Mesenchymal stem cell (in vitro differentiated cells and primary cell): Measurements from ENCODE around the gene C11orf21.

Experiments
- DNase-seq: peaks from one replicate; pipeline ENCODE4 v3.0.0-alpha.2; 2013
- H2AFZ ChIP-seq: one replicate; pipeline ENCODE4 v1.6.1; 2013; ENCODE audit warnings: low read depth, mild to moderate bottlenecking, control low read depth, inconsistent platforms, low read length, moderate library complexity
- H2AK5ac ChIP-seq: 2 replicates; pipeline ENCODE4 v1.6.1; 2013; ENCODE audit warnings: low read length, moderate library complexity, mild to moderate bottlenecking, inconsistent platforms; ENCODE audit not compliant: severe bottlenecking
- H2BK120ac ChIP-seq: one replicate; pipeline ENCODE4 v1.6.1; 2013; ENCODE audit warnings: low read depth, mild to moderate bottlenecking, inconsistent platforms, low read length, moderate library complexity
- H2BK12ac ChIP-seq, 2 experiments: one replicate each; pipeline ENCODE4 v1.6.1; 2013; ENCODE audit warnings: inconsistent platforms in 2 of 2, low read length in 2 of 2, mild to moderate bottlenecking in 2 of 2, moderate library complexity in 2 of 2, control low read depth in 1 of 2
- H2BK15ac ChIP-seq: one replicate; pipeline ENCODE4 v1.6.1; 2013; ENCODE audit warnings: mild to moderate bottlenecking, low read depth, inconsistent platforms; ENCODE audit not compliant: poor library complexity, severe bottlenecking
- H2BK5ac ChIP-seq: 2 replicates; pipeline ENCODE4 v1.6.1; 2013; ENCODE audit warnings: low read depth, mild to moderate bottlenecking, low read length, control low read depth, inconsistent platforms; ENCODE audit not compliant: poor library complexity, severe bottlenecking
- H3K14ac ChIP-seq, 2 experiments: one replicate each; pipeline ENCODE4 v1.6.1; 2013; ENCODE audit warnings: inconsistent platforms in 2 of 2, low read length in 2 of 2, control low read depth in 1 of 2, mild to moderate bottlenecking in 1 of 2, moderate library complexity in 1 of 2
- H3K18ac ChIP-seq, 2 experiments: one replicate each; pipeline ENCODE4 v1.6.1; 2013; ENCODE audit warnings: inconsistent platforms in 2 of 2, low read length in 2 of 2, control low read depth in 1 of 2, low read depth in 1 of 2, mild to moderate bottlenecking in 1 of 2
- H3K23ac ChIP-seq, 2 experiments: one replicate each; pipeline ENCODE4 v1.6.1; 2013; ENCODE audit warnings: inconsistent platforms in 2 of 2, low read length in 2 of 2, mild to moderate bottlenecking in 2 of 2, moderate library complexity in 2 of 2, control low read depth in 1 of 2
- H3K27ac ChIP-seq: 2 replicates; pipeline ENCODE4 v1.5.1; 2013; ENCODE audit warnings: mild to moderate bottlenecking, moderate library complexity, low read length, control low read depth, inconsistent platforms; ENCODE audit not compliant: poor library complexity, severe bottlenecking
- H3K27me3 ChIP-seq, 2 experiments: 2 replicates each; pipeline versions ENCODE4 v1.6.1 to v1.7.0; 2013; ENCODE audit warnings: low read length in 2 of 2, mild to moderate bottlenecking in 2 of 2, moderate library complexity in 2 of 2, control low read depth in 1 of 2, inconsistent platforms in 1 of 2; ENCODE audit not compliant: control insufficient read depth in 1 of 2, insufficient read depth in 1 of 2
- H3K36me3 ChIP-seq, 2 experiments: 2 replicates each; pipeline versions ENCODE4 v1.6.1 to v1.7.0; 2013; ENCODE audit warnings: low read length in 2 of 2, control low read depth in 1 of 2, inconsistent platforms in 1 of 2, low read depth in 1 of 2, mild to moderate bottlenecking in 1 of 2; ENCODE audit not compliant: insufficient read depth in 2 of 2, control insufficient read depth in 1 of 2
- H3K4ac ChIP-seq, 2 experiments: one replicate each; pipeline ENCODE4 v1.6.1; 2013; ENCODE audit warnings: inconsistent platforms in 2 of 2, low read length in 2 of 2, mild to moderate bottlenecking in 2 of 2, moderate library complexity in 2 of 2, control low read depth in 1 of 2, low read depth in 1 of 2
- H3K4me1 ChIP-seq: 2 replicates; pipeline ENCODE4 v1.6.1; 2013; ENCODE audit warnings: low read depth, low read length, control low read depth; ENCODE audit not compliant: control insufficient read depth, insufficient read depth
- H3K4me2 ChIP-seq: 2 replicates; pipeline ENCODE4 v1.6.1; 2013; ENCODE audit warnings: low read length, mild to moderate bottlenecking, inconsistent platforms; ENCODE audit not compliant: poor library complexity, severe bottlenecking
- H3K4me3 ChIP-seq, 2 experiments: 2 replicates each; pipeline versions ENCODE4 v1.5.1 to v1.7.0; 2013; ENCODE audit warnings: low read length in 2 of 2, mild to moderate bottlenecking in 2 of 2, control low read depth in 1 of 2, low read depth in 1 of 2; ENCODE audit not compliant: insufficient read depth in 1 of 2
- H3K79me1 ChIP-seq: replicated peaks from 2 replicates; pipeline ENCODE4 v1.6.1; 2013; ENCODE audit warnings: mild to moderate bottlenecking, control low read depth, low read length, inconsistent platforms; ENCODE audit not compliant: poor library complexity, severe bottlenecking
- H3K9ac ChIP-seq: 2 replicates; pipeline ENCODE4 v1.7.0; 2013; ENCODE audit warnings: mild to moderate bottlenecking, low read length, moderate library complexity
- H3K9me3 ChIP-seq: 2 replicates; pipeline ENCODE4 v1.7.0; 2013; ENCODE audit warnings: mild to moderate bottlenecking, low read length; ENCODE audit not compliant: control insufficient read depth
- H4K8ac ChIP-seq: one replicate; pipeline ENCODE4 v1.6.1; 2013; ENCODE audit warnings: inconsistent platforms, mild to moderate bottlenecking, low read length, moderate library complexity
- H4K91ac ChIP-seq: one replicate; pipeline ENCODE4 v1.6.1; 2013; ENCODE audit warnings: mild to moderate bottlenecking, low read length, inconsistent platforms
- WGBS: methylation state at CpG from one replicate; pipeline ENCODE4 v1.1.7; 2013; ENCODE audit warnings: mixed read lengths; 5-methylcytosine and 5-hydroxymethylcytosine counted together

The C11orf21 gene

GRCh38 chr11:2269601-2270321 is 32.0 kb downstream of the C11orf21 start:
- no peak overlapping the region for H3K4ac ChIP-seq
- peaks cover 0 to 7% of the 10 kb centered on the region in 2 experiments for H3K36me3 ChIP-seq
- H3K23ac ChIP-seq, result peak overlapping the region in 1 of 2 experiments; percentile 55
- H3K4me1 ChIP-seq, result peaks cover 11% of the 10 kb centered on the region
- no peak overlapping the region for H2BK5ac ChIP-seq
- H3K27ac ChIP-seq, result no peak overlapping the region
- no peak overlapping the region for H3K18ac ChIP-seq
- no peak overlapping the region for H3K4me2 ChIP-seq
- no peak overlapping the region for H3K14ac ChIP-seq
- H4K8ac ChIP-seq, result no peak overlapping the region
- H2BK120ac ChIP-seq, result no peak overlapping the region
- H3K27me3 ChIP-seq, result peaks cover 70 to 83% of the 10 kb centered on the region in 2 experiments
- H2AK5ac ChIP-seq, result no peak overlapping the region
- H2BK12ac ChIP-seq, result no peak overlapping the region
- no peak overlapping the region for H2BK15ac ChIP-seq
- H2AFZ ChIP-seq, result no peak overlapping the region
- H4K91ac ChIP-seq, result no peak overlapping the region
- DNase-seq, result peak; percentile 26
- H3K9me3 ChIP-seq, result no peaks in the 10 kb centered on the region
- H3K79me1 ChIP-seq, result no peaks in the 10 kb centered on the region
- no peak overlapping the region for H3K9ac ChIP-seq
- peak overlapping the region in 1 of 2 experiments; percentile 10 for H3K4me3 ChIP-seq
- 7% methylated on average over 69 of the region's 104 CpGs for WGBS

GRCh38 chr11:2268729-2269600 is 32.8 kb downstream of the C11orf21 start:
- Histone ChIP-seq H3K27ac (no peak overlapping the region), H2BK120ac (no peak overlapping the region), H3K79me1 (no peaks in the 10 kb centered on the region), H2BK12ac (no peak overlapping the region), H2AK5ac (no peak overlapping the region), H4K91ac (no peak overlapping the region), H3K4me2 (peak overlapping the region; percentile 73), H2BK15ac (no peak overlapping the region), H3K27me3 (peaks cover 63 to 84% of the 10 kb centered on the region in 2 experiments), H2BK5ac (no peak overlapping the region), H3K23ac (no peak overlapping the region), H3K9me3 (no peaks in the 10 kb centered on the region), H4K8ac (no peak overlapping the region), H3K36me3 (peaks cover 0 to 7% of the 10 kb centered on the region in 2 experiments), H3K9ac (no peak overlapping the region), H2AFZ (no peak overlapping the region), H3K4ac (no peak overlapping the region), H3K4me3 (peak overlapping the region; percentile 32 to 47), H3K18ac (no peak overlapping the region), H3K4me1 (peaks cover 11% of the 10 kb centered on the region), H3K14ac (no peak overlapping the region)
- WGBS, result 3% methylated on average over 19 of the region's 89 CpGs
- DNase-seq, result peak; percentile 18

GRCh38 chr11:2267851-2268728 is 33.6 kb downstream of the C11orf21 start:
- Histone ChIP-seq H3K79me1 (no peaks in the 10 kb centered on the region), H3K27me3 (peaks cover 59 to 84% of the 10 kb centered on the region in 2 experiments), H3K4me3 (no peak overlapping the region), H2BK5ac (no peak overlapping the region), H3K4ac (no peak overlapping the region), H3K4me2 (no peak overlapping the region), H3K9me3 (no peaks in the 10 kb centered on the region), H3K36me3 (peaks cover 0 to 7% of the 10 kb centered on the region in 2 experiments), H2BK15ac (no peak overlapping the region), H2BK12ac (no peak overlapping the region), H2AK5ac (no peak overlapping the region), H4K8ac (no peak overlapping the region), H3K23ac (peak overlapping the region in 1 of 2 experiments; percentile 46), H3K4me1 (peaks cover 11% of the 10 kb centered on the region), H4K91ac (no peak overlapping the region), H2BK120ac (no peak overlapping the region), H3K9ac (no peak overlapping the region), H3K27ac (no peak overlapping the region), H3K18ac (no peak overlapping the region), H2AFZ (no peak overlapping the region), H3K14ac (no peak overlapping the region)
- no peak for DNase-seq
- 83% methylated on average over 21 of the region's 26 CpGs for WGBS
